C4-2B (cell line): ENCODE data around the gene CLEC2L.

ENCODE experiments used
- ZFX ChIP-seq: fragments of 450-650 bp; IDR thresholded peaks from 2 replicates; pipeline ENCODE4 v1.6.1; 2017
- TF ChIP-seq, protein P1 (sequence below): fragments of 450-650 bp; conservative IDR thresholded peaks from 2 replicates; pipeline ENCODE4 v1.5.1; 2017; ENCODE audit warnings: mild to moderate bottlenecking

DNA sequence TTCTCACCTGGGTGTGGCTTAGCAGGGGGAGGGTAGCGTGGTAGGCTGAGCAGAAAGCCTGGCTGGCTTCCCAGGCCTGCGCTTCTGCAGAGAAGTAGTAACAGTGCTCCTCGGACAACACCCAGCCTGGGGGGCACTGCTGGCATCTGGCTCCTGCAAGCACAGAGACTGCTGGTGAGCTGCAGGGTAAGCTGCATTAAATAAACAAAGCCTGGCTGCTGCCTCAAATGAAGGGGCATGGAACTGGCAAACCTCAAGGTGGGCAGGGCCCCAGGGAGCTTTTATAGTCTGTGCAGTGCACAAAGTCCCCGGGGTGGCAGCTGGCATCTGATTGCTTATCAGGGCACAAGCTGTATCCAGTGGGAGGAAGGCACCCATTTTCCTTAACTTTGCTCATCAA lies 43.9 kb upstream of the CLEC2L start:
- TF ChIP-seq, protein P1, sequence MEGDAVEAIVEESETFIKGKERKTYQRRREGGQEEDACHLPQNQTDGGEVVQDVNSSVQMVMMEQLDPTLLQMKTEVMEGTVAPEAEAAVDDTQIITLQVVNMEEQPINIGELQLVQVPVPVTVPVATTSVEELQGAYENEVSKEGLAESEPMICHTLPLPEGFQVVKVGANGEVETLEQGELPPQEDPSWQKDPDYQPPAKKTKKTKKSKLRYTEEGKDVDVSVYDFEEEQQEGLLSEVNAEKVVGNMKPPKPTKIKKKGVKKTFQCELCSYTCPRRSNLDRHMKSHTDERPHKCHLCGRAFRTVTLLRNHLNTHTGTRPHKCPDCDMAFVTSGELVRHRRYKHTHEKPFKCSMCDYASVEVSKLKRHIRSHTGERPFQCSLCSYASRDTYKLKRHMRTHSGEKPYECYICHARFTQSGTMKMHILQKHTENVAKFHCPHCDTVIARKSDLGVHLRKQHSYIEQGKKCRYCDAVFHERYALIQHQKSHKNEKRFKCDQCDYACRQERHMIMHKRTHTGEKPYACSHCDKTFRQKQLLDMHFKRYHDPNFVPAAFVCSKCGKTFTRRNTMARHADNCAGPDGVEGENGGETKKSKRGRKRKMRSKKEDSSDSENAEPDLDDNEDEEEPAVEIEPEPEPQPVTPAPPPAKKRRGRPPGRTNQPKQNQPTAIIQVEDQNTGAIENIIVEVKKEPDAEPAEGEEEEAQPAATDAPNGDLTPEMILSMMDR, result no peak
- TF ChIP-seq ZFX, result no peak
